Measurements from ENCODE around the gene REEP5.

DNA sequence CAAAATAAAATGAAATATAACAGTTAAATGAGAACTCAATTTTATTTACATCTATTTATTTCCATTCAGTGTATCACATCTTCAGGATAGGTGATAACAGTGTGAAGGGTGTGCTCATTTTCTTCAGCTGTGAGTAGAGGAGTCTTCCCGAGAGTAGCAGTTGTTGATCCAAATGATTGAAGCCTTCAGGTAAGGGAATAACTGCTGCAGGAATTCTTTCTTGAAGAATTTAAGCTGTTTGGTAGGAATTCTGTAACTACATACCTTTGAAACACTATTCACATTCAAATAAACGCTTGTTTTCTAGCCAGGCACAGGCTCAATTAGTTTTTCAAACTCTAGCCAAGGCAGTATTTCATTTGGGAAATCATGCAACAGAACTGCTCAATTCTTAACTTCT lies 45.7 kb downstream of the REEP5 start:
- TF ChIP-seq, protein P1, sequence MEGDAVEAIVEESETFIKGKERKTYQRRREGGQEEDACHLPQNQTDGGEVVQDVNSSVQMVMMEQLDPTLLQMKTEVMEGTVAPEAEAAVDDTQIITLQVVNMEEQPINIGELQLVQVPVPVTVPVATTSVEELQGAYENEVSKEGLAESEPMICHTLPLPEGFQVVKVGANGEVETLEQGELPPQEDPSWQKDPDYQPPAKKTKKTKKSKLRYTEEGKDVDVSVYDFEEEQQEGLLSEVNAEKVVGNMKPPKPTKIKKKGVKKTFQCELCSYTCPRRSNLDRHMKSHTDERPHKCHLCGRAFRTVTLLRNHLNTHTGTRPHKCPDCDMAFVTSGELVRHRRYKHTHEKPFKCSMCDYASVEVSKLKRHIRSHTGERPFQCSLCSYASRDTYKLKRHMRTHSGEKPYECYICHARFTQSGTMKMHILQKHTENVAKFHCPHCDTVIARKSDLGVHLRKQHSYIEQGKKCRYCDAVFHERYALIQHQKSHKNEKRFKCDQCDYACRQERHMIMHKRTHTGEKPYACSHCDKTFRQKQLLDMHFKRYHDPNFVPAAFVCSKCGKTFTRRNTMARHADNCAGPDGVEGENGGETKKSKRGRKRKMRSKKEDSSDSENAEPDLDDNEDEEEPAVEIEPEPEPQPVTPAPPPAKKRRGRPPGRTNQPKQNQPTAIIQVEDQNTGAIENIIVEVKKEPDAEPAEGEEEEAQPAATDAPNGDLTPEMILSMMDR (IDR thresholded peaks at IDR 0.05), result no peak
- TF ChIP-seq POLR2A (IDR thresholded peaks at IDR 0.05), result no peak

Data from thyroid gland (tissue), 4 donors.